Measurements from ENCODE around the gene TREML4.
"Not testable (repeated sequence)": the region's sequence is repeated elsewhere in the genome, so short reads cannot be mapped to it uniquely, and the experiment has no call there.

The TREML4 gene

DNA sequence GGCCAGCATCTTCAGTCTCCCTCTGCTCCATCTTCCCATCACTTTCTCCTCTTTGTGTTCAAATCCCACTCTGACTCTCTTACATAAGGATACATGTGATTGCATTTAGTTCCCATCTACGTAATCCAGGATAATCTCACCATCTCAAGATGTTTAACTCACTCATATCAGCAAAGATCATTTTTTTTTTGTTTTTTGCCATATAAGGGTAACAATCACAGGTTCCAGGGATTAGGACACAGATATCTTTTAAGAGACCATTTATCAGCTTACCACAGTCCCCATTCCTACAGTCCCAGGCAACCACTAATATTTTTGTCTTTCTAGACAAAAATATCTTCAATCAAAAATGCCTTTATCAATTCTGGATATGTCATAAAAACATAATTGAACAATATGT, 24.0 kb upstream of the TREML4 start:
- no peak for DNase-seq (ENCODE audit: low read depth in 2 of 2)

- DNase-seq (ENCODE audit: low read depth in 2 of 2): no peak
Measured at GRCh38 chr6:41208439-41209106, 19.6 kb upstream of the TREML4 start.

GRCh38 chr6:41209547-41210320, 18.4 kb upstream of the TREML4 start:
- DNase-seq (ENCODE audit: low read depth in 2 of 2): no peak

DNA sequence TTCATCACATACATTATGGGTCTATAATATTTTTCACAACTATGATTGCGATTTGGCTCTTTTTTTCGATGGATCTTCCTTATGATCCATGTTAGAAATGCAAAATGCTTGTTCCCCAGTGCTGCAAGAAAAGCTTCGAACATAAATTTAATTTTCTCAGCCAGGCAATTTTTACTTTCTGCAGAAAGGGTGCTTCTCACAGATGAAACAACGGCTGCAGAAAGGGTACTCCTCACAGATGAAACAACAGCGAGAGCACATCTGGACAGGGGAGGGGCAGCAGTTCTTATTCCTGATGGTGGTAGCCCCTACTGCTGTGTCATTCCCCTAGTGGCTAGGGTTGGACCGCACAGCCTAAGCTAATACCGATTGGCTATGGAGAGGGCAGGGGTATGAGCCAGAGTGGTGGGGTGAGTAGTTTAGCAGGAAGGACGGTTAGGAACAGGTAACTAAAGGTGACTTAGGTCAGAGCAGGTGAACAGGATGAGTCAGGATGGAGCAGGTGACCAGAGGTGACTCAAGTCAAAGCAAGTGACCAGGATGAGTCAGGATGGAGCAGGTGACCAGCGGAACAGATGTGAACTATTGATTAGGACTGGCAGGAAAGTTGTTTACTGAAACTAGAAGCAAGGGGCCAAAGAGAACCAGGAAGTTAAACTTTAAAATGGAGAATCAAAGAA, 13.4 kb upstream of the TREML4 start:
- no peak for DNase-seq (ENCODE audit: low read depth in 2 of 2)

DNA sequence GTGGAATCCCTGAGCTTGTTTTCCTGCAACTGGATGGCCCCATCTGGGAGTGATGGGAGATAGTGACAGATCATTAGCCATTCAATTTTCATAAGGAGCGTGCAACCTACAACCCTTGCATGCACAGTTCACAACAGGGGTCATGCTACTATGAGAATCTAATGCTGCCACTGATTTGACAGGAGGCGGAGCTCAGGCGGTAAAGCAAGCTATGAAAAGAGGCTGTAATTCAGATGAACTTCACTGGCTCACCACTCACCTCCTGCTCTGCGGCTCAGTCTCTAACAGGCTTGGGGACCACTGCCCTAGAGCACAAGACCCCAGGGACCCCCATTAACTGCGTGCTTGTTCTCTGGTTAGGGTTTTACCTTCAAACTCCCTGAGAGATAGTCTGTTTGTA, 12.4 kb upstream of the TREML4 start:
- DNase-seq (ENCODE audit: low read depth in 2 of 2): no peak

GRCh38 chr6:41216616-41217015, 11.5 kb upstream of the TREML4 start:
- no peak for DNase-seq (ENCODE audit: low read depth in 2 of 2)

DNA sequence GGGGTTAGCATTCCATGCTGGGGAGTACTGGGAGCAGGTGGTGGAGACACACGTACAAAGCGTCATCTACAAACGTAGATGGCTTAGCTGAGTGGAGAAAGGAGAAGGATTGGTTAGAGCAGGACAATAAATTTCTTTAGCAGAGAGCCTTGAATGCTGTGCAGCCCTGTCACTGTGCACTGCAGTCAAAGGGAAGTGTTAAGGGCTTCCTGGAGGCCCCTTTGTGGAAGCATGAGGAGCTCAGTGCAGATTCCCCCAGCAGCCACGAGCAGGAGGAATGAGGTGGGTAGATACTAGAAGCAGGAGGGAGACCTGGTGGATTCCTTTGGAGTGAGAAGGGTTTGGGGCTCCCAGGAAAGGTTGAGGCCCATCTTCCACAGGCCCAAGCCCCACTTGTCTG, 6.1 kb upstream of the TREML4 start:
- no peak for DNase-seq (ENCODE audit: low read depth in 2 of 2)

DNA sequence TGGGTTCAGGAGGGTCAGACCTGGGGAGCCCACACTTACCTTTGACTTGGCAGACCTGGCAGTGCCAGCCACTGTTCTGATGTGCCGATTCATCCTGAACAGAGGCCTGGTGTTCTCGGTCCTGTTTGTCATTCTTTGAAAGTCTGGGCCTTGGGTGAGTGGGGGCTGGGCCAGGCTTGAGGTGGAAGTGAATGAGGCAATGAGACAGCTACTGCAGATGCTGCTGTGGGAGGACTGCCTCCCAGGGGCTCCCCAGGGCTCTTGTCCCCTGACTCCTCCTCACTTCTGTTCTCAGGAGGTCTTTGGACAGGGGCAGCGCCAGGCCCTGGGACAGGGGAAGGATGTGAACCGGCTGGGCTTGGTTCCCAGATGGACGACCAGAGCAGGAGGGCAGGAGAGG, 5.6 kb upstream of the TREML4 start:
- DNase-seq (ENCODE audit: low read depth in 2 of 2): no peak

GRCh38 chr6:41224800-41225199, 3.3 kb upstream of the TREML4 start:
- DNase-seq (ENCODE audit: low read depth in 2 of 2): no peak

GRCh38 chr6:41226752-41227151, 1.4 kb upstream of the TREML4 start:
- no peak for DNase-seq (ENCODE audit: low read depth in 2 of 2)

GRCh38 chr6:41228616-41229015, 467 bp downstream of the TREML4 start:
- no peak for DNase-seq (ENCODE audit: low read depth in 2 of 2)

DNA sequence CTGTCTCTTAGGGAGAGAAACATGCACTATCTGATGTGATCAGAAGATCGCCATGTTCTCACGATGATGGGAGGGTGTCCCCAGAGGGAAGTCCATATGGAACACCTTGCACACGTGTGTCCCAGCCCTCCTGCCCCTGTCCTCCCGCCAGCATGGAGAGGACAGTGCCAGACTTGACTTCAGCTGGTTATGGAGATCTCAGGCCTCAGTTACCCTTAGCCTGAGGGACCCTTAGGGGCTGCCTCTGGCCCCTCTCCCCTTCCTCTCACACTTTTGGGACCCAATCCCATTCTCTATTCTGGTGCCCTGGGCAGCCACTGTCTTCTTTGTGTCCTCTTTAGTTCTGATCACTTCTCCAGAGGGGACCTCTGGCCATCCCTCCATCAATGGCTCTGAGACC, 1.6 kb downstream of the TREML4 start:
- DNase-seq (ENCODE audit: low read depth in 2 of 2): no peak

DNA sequence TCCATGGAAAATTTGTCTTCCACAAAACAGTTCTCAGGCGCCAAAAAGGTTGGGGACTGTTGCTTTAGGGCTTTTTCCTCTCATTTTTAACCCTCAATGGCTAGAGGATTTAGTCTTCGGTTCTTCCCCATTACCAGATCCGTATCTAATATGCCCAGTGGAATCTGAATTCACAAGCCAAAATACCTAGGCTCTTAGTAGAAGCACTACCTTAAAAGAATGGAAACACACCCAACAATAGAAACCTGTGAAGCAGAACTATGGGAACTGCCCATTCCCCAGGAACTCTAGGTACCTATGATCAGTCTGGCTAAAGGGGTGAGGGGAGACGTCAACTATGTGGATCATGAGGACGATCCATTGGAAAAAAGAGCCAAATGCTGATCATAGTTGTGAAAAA, 3.1 kb downstream of the TREML4 start:
- no peak for DNase-seq (ENCODE audit: low read depth in 2 of 2)

DNA sequence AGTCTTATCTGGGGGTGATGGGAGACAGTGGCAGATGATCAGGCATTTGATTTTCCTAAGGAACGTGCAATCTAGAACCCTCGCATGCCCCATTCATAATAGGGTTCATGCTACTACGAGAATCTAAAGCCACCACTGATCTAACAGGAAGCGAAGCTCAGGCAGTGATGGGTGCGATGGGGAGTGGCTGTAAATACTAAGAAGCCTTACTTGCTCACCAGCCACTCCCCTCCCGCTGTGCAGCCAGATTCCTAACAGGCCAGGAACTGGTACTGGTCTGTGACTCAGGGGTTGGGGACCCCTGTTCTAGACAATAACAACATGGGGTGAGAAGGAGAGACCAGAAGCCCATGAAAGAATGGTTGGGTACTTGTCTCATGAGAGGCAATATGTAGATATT, 4.5 kb downstream of the TREML4 start:
- no peak for DNase-seq (ENCODE audit: low read depth in 2 of 2)

- DNase-seq (ENCODE audit: low read depth in 2 of 2): no peak
Measured at GRCh38 chr6:41236276-41236675, 8.1 kb downstream of the TREML4 start.

DNA sequence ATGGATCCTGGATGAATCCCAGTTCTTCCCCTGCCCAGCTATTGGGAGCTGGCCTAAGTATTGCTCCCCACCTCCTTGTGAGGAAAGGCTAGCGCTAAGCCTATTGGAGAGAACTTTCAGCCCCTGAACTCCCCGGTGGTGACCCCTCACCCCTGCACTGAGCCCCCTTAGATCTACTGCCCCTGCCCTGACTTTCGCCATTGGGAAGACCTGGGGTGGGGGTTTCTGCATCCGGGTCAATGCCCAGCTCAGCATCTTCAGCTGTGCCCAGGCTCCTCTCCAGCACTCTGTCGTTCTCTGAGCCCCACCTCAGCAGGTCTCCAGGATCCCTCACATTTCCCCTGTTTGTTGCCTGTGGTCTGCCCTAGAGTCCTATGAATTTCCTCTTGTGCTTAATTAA, 9.0 kb downstream of the TREML4 start:
- DNase-seq (ENCODE audit: low read depth in 2 of 2): no peak

GRCh38 chr6:41239467-41240159, 11.5 kb downstream of the TREML4 start:
- no peak for DNase-seq (ENCODE audit: low read depth in 2 of 2)

- not testable (repeated sequence) for DNase-seq (ENCODE audit: low read depth in 2 of 2)
Measured at GRCh38 chr6:41246529-41246928, 18.4 kb downstream of the TREML4 start.

DNA sequence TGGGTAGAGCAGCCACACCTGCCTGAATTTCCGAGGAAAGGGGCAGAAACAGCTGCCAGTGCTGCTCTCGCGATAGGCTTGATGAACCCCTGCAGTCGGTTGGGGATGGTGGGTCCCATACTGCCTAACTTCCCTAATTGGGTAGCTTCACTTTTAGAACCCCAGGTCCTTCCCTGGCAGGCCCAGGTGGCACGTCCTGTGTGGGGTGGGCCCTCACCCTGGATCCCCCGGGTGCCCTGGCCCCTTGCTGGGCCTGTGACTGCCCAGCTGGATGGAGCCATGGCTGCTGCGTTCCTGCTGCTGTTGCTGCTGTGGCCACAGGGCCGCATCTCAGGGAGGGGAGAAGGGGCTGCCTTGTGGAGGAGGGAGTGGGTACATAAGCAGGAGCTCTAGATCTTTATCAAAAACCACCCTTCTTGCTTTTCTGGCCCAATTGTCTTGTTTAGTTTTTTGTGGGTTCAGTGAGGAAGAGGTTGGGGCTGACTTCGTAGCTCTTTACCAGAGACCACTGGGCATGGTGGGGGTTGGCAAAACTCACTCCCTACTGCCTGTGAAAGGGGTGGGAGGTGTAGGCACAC, 19.2 kb downstream of the TREML4 start:
- no peak for DNase-seq (ENCODE audit: low read depth in 2 of 2)

GRCh38 chr6:41247882-41248705, 19.9 kb downstream of the TREML4 start:
- DNase-seq (ENCODE audit: low read depth in 2 of 2): no peak

Measured in fibroblast of skin of left biceps (primary cell).